MM.1S (cell line): ENCODE measurements around the gene GOLIM4.
"Not testable (repeated sequence)": the region's sequence is repeated elsewhere in the genome, so short reads cannot be mapped to it uniquely, and the experiment has no call there.

Experiments
- DNase-seq: peaks from one replicate; pipeline ENCODE4 v3.0.0-alpha.2; 2015
- H2AFZ ChIP-seq: fragments of 300-600 bp; sonication (generic); 2 replicates; pipeline ENCODE4 v1.6.0; 2016; ENCODE audit warnings: antibody characterized with exemption, low read length
- H3F3A ChIP-seq: fragments of 300-600 bp; sonication (generic); 2 replicates; pipeline ENCODE4 v1.6.1; 2016; ENCODE audit warnings: mild to moderate bottlenecking, antibody characterized with exemption, low read length, moderate library complexity, mixed read lengths; ENCODE audit not compliant: insufficient read depth
- H3K27ac ChIP-seq: fragments of 300-600 bp; sonication (generic); 2 replicates; pipeline ENCODE4 v1.5.1; 2016; ENCODE audit warnings: mild to moderate bottlenecking, low read length
- H3K27me3 ChIP-seq: fragments of 300-600 bp; sonication (generic); replicated peaks from 2 replicates; pipeline ENCODE4 v1.6.0; 2016; ENCODE audit warnings: low read length; ENCODE audit not compliant: insufficient read depth
- H3K36me3 ChIP-seq: fragments of 300-600 bp; sonication (generic); replicated peaks from 2 replicates; pipeline ENCODE4 v1.6.1; 2016; ENCODE audit warnings: mild to moderate bottlenecking, low read length, mixed read lengths; ENCODE audit not compliant: insufficient read depth
- H3K4me1 ChIP-seq: fragments of 300-600 bp; sonication (generic); 2 replicates; pipeline ENCODE4 v1.6.1; 2016; ENCODE audit warnings: low read length, mixed read lengths
- H3K4me2 ChIP-seq: fragments of 300-600 bp; sonication (generic); 2 replicates; pipeline ENCODE4 v1.6.0; 2016; ENCODE audit warnings: low read depth, low read length
- H3K4me3 ChIP-seq: fragments of 300-600 bp; sonication (generic); 2 replicates; pipeline ENCODE4 v1.5.1; 2016; ENCODE audit warnings: low read length, mixed read lengths
- H3K79me2 ChIP-seq: fragments of 300-600 bp; sonication (generic); 2 replicates; pipeline ENCODE4 v1.6.1; 2016; ENCODE audit warnings: mixed run types, low read length, mixed read lengths
- H3K9ac ChIP-seq: fragments of 300-600 bp; sonication (generic); 2 replicates; pipeline ENCODE4 v1.6.1; 2016; ENCODE audit warnings: low read length, mixed read lengths
- H3K9me2 ChIP-seq: fragments of 300-600 bp; sonication (generic); replicated peaks from 2 replicates; pipeline ENCODE4 v1.6.1; 2016; ENCODE audit warnings: mild to moderate bottlenecking, low read length, mixed read lengths; ENCODE audit not compliant: insufficient read depth
- H3K9me3 ChIP-seq: fragments of 300-600 bp; sonication (generic); replicated peaks from 2 replicates; pipeline ENCODE4 v1.6.1; 2016; ENCODE audit warnings: mild to moderate bottlenecking, low read length, mixed read lengths; ENCODE audit not compliant: insufficient read depth
- H4K20me1 ChIP-seq: fragments of 300-600 bp; sonication (generic); 2 replicates; pipeline ENCODE4 v1.6.1; 2016; ENCODE audit warnings: mild to moderate bottlenecking, low read length, moderate library complexity, mixed read lengths; ENCODE audit not compliant: insufficient read depth
- EZH2 ChIP-seq: fragments of 300-600 bp; sonication (generic); optimal IDR thresholded peaks from 2 replicates; pipeline ENCODE3; 2017; ENCODE audit warnings: low read depth, mild to moderate bottlenecking, antibody characterized with exemption, low read length, mixed read lengths
- EZH2phosphoT487 ChIP-seq: fragments of 300-600 bp; sonication (generic); IDR thresholded peaks from 2 replicates; pipeline ENCODE4 v1.6.1; 2018; ENCODE audit warnings: antibody characterized with exemption, low read length
- TF ChIP-seq, protein P1 (sequence below): fragments of 300-600 bp; sonication (generic); IDR thresholded peaks from 2 replicates; pipeline ENCODE4 v1.5.1; 2016; ENCODE audit warnings: antibody characterized with exemption, low read length, mixed read lengths

The GOLIM4 gene

DNA sequence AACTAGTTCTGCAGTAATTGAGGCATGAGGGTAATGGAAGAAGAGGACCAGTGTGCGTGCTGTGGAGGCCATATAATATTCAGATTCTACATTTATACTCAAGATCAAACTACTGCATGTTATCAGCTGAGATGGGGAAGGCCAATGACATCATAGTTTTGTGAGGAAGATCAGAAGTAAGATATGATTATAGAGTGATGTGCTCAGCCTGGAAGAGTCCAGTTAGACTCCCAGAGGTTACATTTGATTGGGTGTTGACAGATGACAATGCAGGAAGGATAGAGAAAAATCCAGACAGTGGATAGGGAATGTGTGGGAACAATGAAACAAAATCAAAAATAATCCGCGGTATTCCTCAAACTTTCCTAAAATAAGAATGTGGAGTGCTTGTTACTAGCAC is 35.4 kb downstream of the GOLIM4 start:
- H4K20me1 ChIP-seq = no peaks in the 10 kb centered on the region
- no peaks in the 10 kb centered on the region for H3F3A ChIP-seq
- no peaks in the 10 kb centered on the region for H3K9me2 ChIP-seq
- TF ChIP-seq, protein P1, sequence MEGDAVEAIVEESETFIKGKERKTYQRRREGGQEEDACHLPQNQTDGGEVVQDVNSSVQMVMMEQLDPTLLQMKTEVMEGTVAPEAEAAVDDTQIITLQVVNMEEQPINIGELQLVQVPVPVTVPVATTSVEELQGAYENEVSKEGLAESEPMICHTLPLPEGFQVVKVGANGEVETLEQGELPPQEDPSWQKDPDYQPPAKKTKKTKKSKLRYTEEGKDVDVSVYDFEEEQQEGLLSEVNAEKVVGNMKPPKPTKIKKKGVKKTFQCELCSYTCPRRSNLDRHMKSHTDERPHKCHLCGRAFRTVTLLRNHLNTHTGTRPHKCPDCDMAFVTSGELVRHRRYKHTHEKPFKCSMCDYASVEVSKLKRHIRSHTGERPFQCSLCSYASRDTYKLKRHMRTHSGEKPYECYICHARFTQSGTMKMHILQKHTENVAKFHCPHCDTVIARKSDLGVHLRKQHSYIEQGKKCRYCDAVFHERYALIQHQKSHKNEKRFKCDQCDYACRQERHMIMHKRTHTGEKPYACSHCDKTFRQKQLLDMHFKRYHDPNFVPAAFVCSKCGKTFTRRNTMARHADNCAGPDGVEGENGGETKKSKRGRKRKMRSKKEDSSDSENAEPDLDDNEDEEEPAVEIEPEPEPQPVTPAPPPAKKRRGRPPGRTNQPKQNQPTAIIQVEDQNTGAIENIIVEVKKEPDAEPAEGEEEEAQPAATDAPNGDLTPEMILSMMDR = no peak
- TF ChIP-seq EZH2 = no peak
- TF ChIP-seq EZH2phosphoT487 = no peak
- H3K9me3 ChIP-seq = no peaks in the 10 kb centered on the region
- no peak overlapping the region for H3K9ac ChIP-seq
- no peak overlapping the region for H3K4me2 ChIP-seq
- H3K36me3 ChIP-seq = no peaks in the 10 kb centered on the region
- H2AFZ ChIP-seq = no peak overlapping the region
- H3K27ac ChIP-seq = no peak overlapping the region
- H3K4me3 ChIP-seq = no peak overlapping the region
- peaks cover 42% of the 10 kb centered on the region for H3K79me2 ChIP-seq
- no peak for DNase-seq
- H3K27me3 ChIP-seq = no peaks in the 10 kb centered on the region
- no peaks in the 10 kb centered on the region for H3K4me1 ChIP-seq

DNA sequence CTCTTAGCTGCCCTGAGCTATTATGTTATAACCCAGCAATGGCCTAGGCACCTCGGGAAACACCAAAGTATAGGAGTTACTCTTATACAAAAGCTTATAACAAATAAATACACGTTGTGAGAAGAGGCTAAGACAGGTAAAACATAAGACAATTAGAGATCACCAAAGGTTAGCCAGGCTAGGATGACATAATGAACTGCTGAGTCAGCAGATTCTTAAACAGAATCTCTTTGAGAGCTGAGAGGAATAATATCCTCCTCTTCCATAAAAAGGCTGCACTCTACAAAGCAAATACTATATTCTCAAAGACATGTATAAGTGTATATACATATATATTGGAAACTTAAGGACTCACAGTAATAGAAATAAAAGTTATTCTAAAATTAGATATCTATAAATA is 37.2 kb downstream of the GOLIM4 start:
- DNase-seq = no peak
- Histone ChIP-seq H3K4me1 (no peaks in the 10 kb centered on the region), H3K4me3 (no peak overlapping the region), H3F3A (no peaks in the 10 kb centered on the region), H3K4me2 (no peak overlapping the region), H3K9me2 (no peaks in the 10 kb centered on the region), H3K9ac (no peak overlapping the region), H3K79me2 (peaks cover 55% of the 10 kb centered on the region), H4K20me1 (no peaks in the 10 kb centered on the region), H2AFZ (no peak overlapping the region), H3K27me3 (no peaks in the 10 kb centered on the region), H3K9me3 (no peaks in the 10 kb centered on the region), H3K27ac (no peak overlapping the region), H3K36me3 (no peaks in the 10 kb centered on the region)
- TF ChIP-seq EZH2 (no peak), EZH2phosphoT487 (no peak)
- TF ChIP-seq, protein P1 = no peak

DNA sequence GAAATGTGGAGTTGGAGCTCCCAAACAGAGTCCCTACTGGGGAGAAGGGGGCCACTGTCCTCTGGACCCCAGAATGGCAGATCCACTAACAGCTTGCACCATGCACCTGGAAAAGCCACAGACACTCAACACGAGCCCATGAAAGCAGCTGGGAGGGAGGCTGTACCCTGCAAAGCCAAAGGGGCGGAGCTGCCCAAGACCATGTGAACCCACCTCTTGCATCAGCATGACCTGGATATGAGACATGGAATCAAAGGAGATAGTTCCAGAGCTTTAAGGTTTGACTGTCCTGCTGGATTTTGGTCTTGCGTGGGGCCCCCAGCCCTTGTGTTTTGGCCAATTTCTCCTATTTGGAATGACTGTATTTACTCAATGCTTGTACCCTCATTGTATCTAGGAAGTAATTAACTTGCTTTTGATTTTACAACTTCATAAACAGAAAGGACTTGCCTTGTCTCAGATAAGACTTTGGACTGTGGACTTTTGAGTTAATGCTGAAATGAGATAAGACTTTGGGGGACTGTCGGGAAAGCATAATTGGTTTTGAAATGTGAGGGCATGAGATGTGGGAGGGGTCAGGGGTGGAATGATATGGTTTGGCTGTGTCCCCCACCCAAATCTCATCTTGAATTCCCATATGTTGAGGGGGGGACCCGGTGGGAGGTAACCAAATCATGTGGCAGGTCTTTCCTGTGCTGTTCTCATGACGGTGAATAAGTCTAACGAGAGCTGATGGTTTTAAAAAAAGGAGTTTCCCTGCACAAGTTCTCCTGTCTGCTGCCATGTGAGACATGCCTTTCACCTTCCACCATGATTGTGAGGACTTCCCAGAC is 39.1 kb downstream of the GOLIM4 start:
- not testable (repeated sequence) for H3K27me3 ChIP-seq, H2AFZ ChIP-seq, H3K27ac ChIP-seq, H3K4me2 ChIP-seq, H3K9me2 ChIP-seq, H3F3A ChIP-seq, H3K9ac ChIP-seq, H3K36me3 ChIP-seq, DNase-seq, H3K4me1 ChIP-seq, H3K9me3 ChIP-seq, H4K20me1 ChIP-seq, H3K4me3 ChIP-seq
- H3K79me2 ChIP-seq = peaks cover 54% of the 10 kb centered on the region

DNA sequence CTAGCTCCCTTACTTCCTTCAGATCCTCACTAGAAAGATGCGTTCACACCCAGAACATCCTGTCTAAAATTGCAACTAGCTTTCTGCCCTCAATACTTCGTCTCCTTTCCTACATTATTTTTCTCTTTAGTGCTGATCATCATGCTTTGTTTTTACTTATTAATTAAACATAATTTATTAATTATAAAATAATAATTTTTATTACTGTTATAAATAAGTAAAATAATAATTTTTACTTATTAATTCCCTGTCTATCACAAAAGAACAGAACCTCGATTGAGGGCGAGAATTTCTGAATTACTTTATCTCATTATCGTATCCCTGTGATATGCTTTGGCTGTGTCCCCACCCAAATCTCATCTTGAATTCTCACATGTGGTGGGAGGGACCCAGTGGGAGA is 41.3 kb downstream of the GOLIM4 start:
- Histone ChIP-seq H3K4me3 (no peak overlapping the region), H3K9me2 (no peaks in the 10 kb centered on the region), H4K20me1 (no peaks in the 10 kb centered on the region), H3K36me3 (no peaks in the 10 kb centered on the region), H3K4me1 (no peaks in the 10 kb centered on the region), H3K27ac (no peak overlapping the region), H3K27me3 (no peaks in the 10 kb centered on the region), H3K9me3 (no peaks in the 10 kb centered on the region), H3K9ac (no peak overlapping the region), H3F3A (0 out of 2 replicates have a peak, but pooled peaks cover 2% of the 10 kb centered on the region), H3K79me2 (peaks cover 55% of the 10 kb centered on the region), H3K4me2 (no peak overlapping the region), H2AFZ (no peak overlapping the region)
- no peak for DNase-seq
- no peak for TF ChIP-seq EZH2
- TF ChIP-seq, protein P1 = no peak
- no peak for TF ChIP-seq EZH2phosphoT487
